Keratinocyte (primary cell): ENCODE measurements around the gene B3GNT8. TPM values are rescaled to one million over a fixed set of nuclear protein-coding genes. Genes with fewer than 3 reads are reported as not detected.

Experiments
- DNase-seq: peaks from one replicate; pipeline ENCODE4 v3.0.0-alpha.2; 2011; ENCODE audit warnings: low read depth, missing footprints, low spot score
- FAIRE-seq: peaks from 2 replicates; lab custom pipeline; 2011; peaks lifted over from hg19 to GRCh38; lab: Jason Lieb, UNC
- H2AFZ ChIP-seq: 2 replicates; pipeline ENCODE4 v1.6.0; 2012; ENCODE audit warnings: low read length, control low read depth, inconsistent platforms; ENCODE audit not compliant: control insufficient read depth
- H3K27ac ChIP-seq: 2 replicates; pipeline ENCODE4 v1.5.1; 2011; ENCODE audit warnings: low read length; ENCODE audit not compliant: control insufficient read depth, insufficient read depth
- H3K27me3 ChIP-seq: 3 replicates; pipeline ENCODE4 v1.6.0; 2011; ENCODE audit warnings: low read length; ENCODE audit not compliant: control insufficient read depth, insufficient read depth; ENCODE audit errors: extremely low read depth
- H3K36me3 ChIP-seq, 2 experiments: 2 replicates in 1 of 2; 3 replicates in 1 of 2; pipeline ENCODE4 v1.5.1; 2011; ENCODE audit warnings: low read length in 2 of 2, mild to moderate bottlenecking in 1 of 2; ENCODE audit not compliant: control insufficient read depth in 2 of 2, insufficient read depth in 2 of 2; ENCODE audit errors: extremely low read depth in 1 of 2
- H3K4me1 ChIP-seq: 3 replicates; pipeline ENCODE4 v1.5.1; 2011; ENCODE audit warnings: low read length; ENCODE audit not compliant: control insufficient read depth, insufficient read depth; ENCODE audit errors: extremely low read depth
- H3K4me2 ChIP-seq: 3 replicates; pipeline ENCODE4 v1.6.0; 2011; ENCODE audit warnings: low read depth, low read length; ENCODE audit not compliant: control insufficient read depth, insufficient read depth; ENCODE audit errors: extremely low read depth
- H3K4me3 ChIP-seq, 3 experiments: fragments of 200-600 bp in 1 of 3; sonication (generic) in 1 of 3; 2 replicates in 2 of 3; 3 replicates in 1 of 3; pipeline ENCODE4 v1.5.1; 2011 to 2016; ENCODE audit warnings: low read length in 3 of 3, mild to moderate bottlenecking in 3 of 3, control low read depth in 2 of 3, inconsistent platforms in 1 of 3, low read depth in 1 of 3, mixed read lengths in 1 of 3, mixed run types in 1 of 3, moderate library complexity in 1 of 3; ENCODE audit not compliant: control insufficient read depth in 2 of 3, insufficient read depth in 2 of 3; ENCODE audit errors: extremely low read depth in 1 of 3
- H3K79me2 ChIP-seq: 2 replicates; pipeline ENCODE4 v1.6.0; 2012; ENCODE audit warnings: low read length; ENCODE audit not compliant: control insufficient read depth, insufficient read depth
- H3K9ac ChIP-seq: 3 replicates; pipeline ENCODE4 v1.6.0; 2011; ENCODE audit warnings: low read length; ENCODE audit not compliant: control insufficient read depth, insufficient read depth; ENCODE audit errors: extremely low read depth
- H3K9me1 ChIP-seq: 3 replicates; pipeline ENCODE4 v1.6.0; 2011; ENCODE audit warnings: low read length; ENCODE audit not compliant: control insufficient read depth, insufficient read depth; ENCODE audit errors: extremely low read depth
- H3K9me3 ChIP-seq: 2 replicates; pipeline ENCODE4 v1.5.1; 2012; ENCODE audit warnings: low read depth, low read length; ENCODE audit not compliant: control insufficient read depth
- H4K20me1 ChIP-seq: 3 replicates; pipeline ENCODE4 v1.6.0; 2011; ENCODE audit warnings: low read length; ENCODE audit not compliant: control insufficient read depth, insufficient read depth; ENCODE audit errors: extremely low read depth
- CTCF ChIP-seq, 3 experiments: IDR thresholded peaks in 1 of 3; conservative IDR thresholded peaks in 1 of 3; optimal IDR thresholded peaks in 1 of 3; 2 replicates in 2 of 3; 3 replicates in 1 of 3; pipeline versions ENCODE3 to v1.5.1; 2011; ENCODE audit warnings: low read length in 3 of 3, mild to moderate bottlenecking in 3 of 3, moderate library complexity in 2 of 3, control low read depth in 1 of 3, inconsistent platforms in 1 of 3; ENCODE audit not compliant: insufficient read depth in 2 of 3; ENCODE audit errors: extremely low read depth in 1 of 3
- EZH2 ChIP-seq: IDR thresholded peaks from one replicate; pipeline ENCODE4 v1.6.1; 2012; ENCODE audit warnings: inconsistent platforms, mild to moderate bottlenecking, low read length, moderate library complexity
- dilution Hi-C: fragments of 300-500 bp; cut with MboI; formaldehyde crosslinking; loops from one replicate; pipeline ENCODE4 v1.7.0; 2020; ENCODE audit warnings: low sequenced_read_pairs; ENCODE audit not compliant: extremely low pct_ligation_motif_present
- polyA plus RNA-seq, 5 experiments: library from polyadenylated mRNA; depleted of rRNA in 3 of 5; stranded (reverse) in 3 of 5; stranded (forward) in 1 of 5; unstranded in 1 of 5; fragments of >200 nt; gene quantifications; 1 replicate in 1 of 5; 2 replicates in 3 of 5; 3 replicates in 1 of 5; pipeline versions ENCODE4 v1.2.1 to v1.2.3, GENCODE V29; 2011 to 2012; ENCODE audit warnings: missing spikeins in 2 of 5, low read depth in 1 of 5, low replicate concordance in 1 of 5

B3GNT8 gene
- polyA plus RNA-seq, 1 donor (not counting 4 experiments of a cell fraction or from before 2014, with no cell fraction given), result 0.97 TPM

- no peak overlapping the region for H2AFZ ChIP-seq
- TF ChIP-seq EZH2 (no peak), CTCF (optimal IDR thresholded peaks at IDR 0.05 in 1 of 3, IDR thresholded peaks at IDR 0.05 in 1 of 3, conservative IDR thresholded peaks at IDR 0.05 in 1 of 3; ENCODE audit: extremely low read depth in 1 of 3, insufficient read depth in 2 of 3, low read length in 3 of 3) (no peak)
- H3K4me3 ChIP-seq, result no peak overlapping the region
- peaks cover 13% of the 10 kb centered on the region for H3K4me1 ChIP-seq
- dilution Hi-C loops, result no loop called here
- peak overlapping the region; percentile 98 for H3K4me2 ChIP-seq
- H3K79me2 ChIP-seq, result peaks cover 27% of the 10 kb centered on the region
- no peaks in the 10 kb centered on the region for H3K9me1 ChIP-seq
- peak overlapping the region; percentile 100 for H3K27ac ChIP-seq
- no peaks in the 10 kb centered on the region for H3K9me3 ChIP-seq
- FAIRE-seq (no peak), DNase-seq (no peak)
- peak overlapping the region; percentile 99 for H3K9ac ChIP-seq
- H3K36me3 ChIP-seq, result peaks cover 0 to 3% of the 10 kb centered on the region in 2 experiments
- H4K20me1 ChIP-seq, result no peaks in the 10 kb centered on the region
- no peaks in the 10 kb centered on the region for H3K27me3 ChIP-seq
Observed at GRCh38 chr19:41399091-41399490, 28.1 kb downstream of the B3GNT8 start.

GRCh38 chr19:41398598-41398997, 28.6 kb downstream of the B3GNT8 start:
- FAIRE-seq (no peak), DNase-seq (no peak)
- peak overlapping the region; percentile 99 for H3K9ac ChIP-seq
- no peaks in the 10 kb centered on the region for H3K9me3 ChIP-seq
- H3K4me3 ChIP-seq, result peak overlapping the region; percentile 82 to 100 (median 99)
- H3K9me1 ChIP-seq, result no peaks in the 10 kb centered on the region
- H3K4me1 ChIP-seq, result peaks cover 13% of the 10 kb centered on the region
- no peaks in the 10 kb centered on the region for H3K27me3 ChIP-seq
- peaks cover 0 to 3% of the 10 kb centered on the region in 2 experiments for H3K36me3 ChIP-seq
- peaks cover 27% of the 10 kb centered on the region for H3K79me2 ChIP-seq
- H3K27ac ChIP-seq, result peak overlapping the region; percentile 100
- TF ChIP-seq CTCF (optimal IDR thresholded peaks at IDR 0.05 in 1 of 3, IDR thresholded peaks at IDR 0.05 in 1 of 3, conservative IDR thresholded peaks at IDR 0.05 in 1 of 3; ENCODE audit: extremely low read depth in 1 of 3, insufficient read depth in 2 of 3, low read length in 3 of 3) (no peak), EZH2 (no peak)
- H2AFZ ChIP-seq, result no peak overlapping the region
- peak overlapping the region; percentile 98 for H3K4me2 ChIP-seq
- H4K20me1 ChIP-seq, result no peaks in the 10 kb centered on the region
- dilution Hi-C loops, result no loop called here
